Endothelial cell of umbilical vein (primary cell): ENCODE measurements around the gene KCNE4. TPM values are rescaled to one million over a fixed set of nuclear protein-coding genes. Genes with fewer than 3 reads are reported as not detected.

ENCODE experiments used
- BruUV-seq: library from RNA; stranded (reverse); fragments of 400-500 nt; replicated peaks from 2 replicates; lab custom pipeline; 2021; lab: Mats Ljungman, UMichigan
- CTCF ChIA-PET: fragments of 300-600, 350-600 bp; sonication (Branson Sonifier 250); formaldehyde crosslinking; loops from one replicate; lab custom pipeline; 2021; ENCODE audit warnings: antibody characterized with exemption, inconsistent platforms; lab: Charles Lee
- POLR2A ChIA-PET: fragments of 300-600, 350-600 bp; sonication (Branson Sonifier 250); formaldehyde crosslinking; loops from one replicate; lab custom pipeline; 2021; ENCODE audit warnings: antibody characterized with exemption, inconsistent platforms; lab: Charles Lee
- DNase-seq: peaks from one replicate; pipeline ENCODE4 v3.0.0-alpha.2; 2011; ENCODE audit warnings: low read depth, low spot score
- FAIRE-seq: peaks from 2 replicates; lab custom pipeline; 2011; peaks lifted over from hg19 to GRCh38; lab: Jason Lieb, UNC
- H2AFZ ChIP-seq: 2 replicates; pipeline ENCODE4 v1.6.0; 2012; ENCODE audit warnings: low read depth, low read length, control low read depth, inconsistent platforms
- H3K27ac ChIP-seq: 2 replicates; pipeline ENCODE4 v1.5.1; 2011; ENCODE audit warnings: low read depth, mild to moderate bottlenecking, control low read depth, low read length, moderate library complexity; ENCODE audit not compliant: insufficient read depth
- H3K27me3 ChIP-seq, 2 experiments: 2 replicates each; pipeline versions ENCODE4 v1.6.0 to v1.6.1; 2011; ENCODE audit warnings: low read length in 2 of 2, mixed read lengths in 1 of 2; ENCODE audit not compliant: control insufficient read depth in 2 of 2, insufficient read depth in 2 of 2
- H3K36me3 ChIP-seq, 2 experiments: 2 replicates in 1 of 2; 3 replicates in 1 of 2; pipeline ENCODE4 v1.5.1; 2011; ENCODE audit warnings: low read length in 2 of 2, mild to moderate bottlenecking in 1 of 2, moderate library complexity in 1 of 2; ENCODE audit not compliant: control insufficient read depth in 2 of 2, insufficient read depth in 2 of 2; ENCODE audit errors: extremely low read depth in 1 of 2
- H3K4me1 ChIP-seq: 3 replicates; pipeline ENCODE4 v1.5.1; 2011; ENCODE audit warnings: mild to moderate bottlenecking, low read length; ENCODE audit not compliant: control insufficient read depth, insufficient read depth; ENCODE audit errors: extremely low read depth
- H3K4me2 ChIP-seq: 2 replicates; pipeline ENCODE4 v1.6.1; 2011; ENCODE audit warnings: low read length, control low read depth, mixed read lengths; ENCODE audit not compliant: insufficient read depth
- H3K4me3 ChIP-seq, 3 experiments: fragments of 200-600 bp in 1 of 3; sonication (generic), shearing (Covaris generic) in 1 of 3; replicated peaks in 1 of 3; 2 replicates each; pipeline ENCODE4 v1.5.1; 2011 to 2016; ENCODE audit warnings: control low read depth in 3 of 3, low read length in 3 of 3, mild to moderate bottlenecking in 2 of 3, inconsistent platforms in 1 of 3, low read depth in 1 of 3, moderate library complexity in 1 of 3; ENCODE audit not compliant: insufficient read depth in 1 of 3
- H3K79me2 ChIP-seq: 2 replicates; pipeline ENCODE4 v1.6.0; 2012; ENCODE audit warnings: low read length, inconsistent platforms; ENCODE audit not compliant: control insufficient read depth, insufficient read depth
- H3K9ac ChIP-seq: replicated peaks from 2 replicates; pipeline ENCODE3; 2011; ENCODE audit warnings: low read length, control low read depth; ENCODE audit not compliant: insufficient read depth; ENCODE audit errors: extremely low read depth
- H3K9me1 ChIP-seq: replicated peaks from 3 replicates; pipeline ENCODE4 v1.6.0; 2011; ENCODE audit warnings: mild to moderate bottlenecking, low read length; ENCODE audit not compliant: control insufficient read depth, insufficient read depth; ENCODE audit errors: extremely low read depth
- H3K9me3 ChIP-seq: replicated peaks from 2 replicates; pipeline ENCODE4 v1.5.1; 2012; ENCODE audit warnings: low read length, inconsistent platforms; ENCODE audit not compliant: control insufficient read depth, insufficient read depth
- H4K20me1 ChIP-seq: replicated peaks from 2 replicates; pipeline ENCODE3; 2011; ENCODE audit warnings: mild to moderate bottlenecking, low read length; ENCODE audit not compliant: control insufficient read depth, insufficient read depth; ENCODE audit errors: extremely low read depth
- CTCF ChIP-seq, 2 donors: IDR thresholded peaks; 1 replicate in 1 of 2; 2 replicates in 1 of 2; pipeline ENCODE4 v1.5.1; 2011; ENCODE audit warnings: low read length in 2 of 2, mild to moderate bottlenecking in 2 of 2, moderate library complexity in 2 of 2, control low read depth in 1 of 2, inconsistent platforms in 1 of 2, low read depth in 1 of 2; ENCODE audit not compliant: insufficient read depth in 1 of 2; ENCODE audit errors: extremely low read depth in 1 of 2
- EZH2 ChIP-seq: IDR thresholded peaks from 2 replicates; pipeline ENCODE4 v1.6.1; 2012; ENCODE audit warnings: borderline replicate concordance, low read depth, mild to moderate bottlenecking, moderate library complexity, low read length, inconsistent platforms; ENCODE audit not compliant: severe bottlenecking
- MAX ChIP-seq: IDR thresholded peaks from 2 replicates; pipeline ENCODE4 v1.6.1; 2011; ENCODE audit not compliant: insufficient read depth, insufficient read length
- MYC ChIP-seq: IDR thresholded peaks from one replicate; pipeline ENCODE4 v1.6.1; 2011; ENCODE audit warnings: mild to moderate bottlenecking, low read depth, low read length
- dilution Hi-C: fragments of 300-500 bp; cut with MboI; formaldehyde crosslinking; loops from one replicate; pipeline ENCODE4 v1.15.0; 2019; ENCODE audit warnings: low sequenced_read_pairs; ENCODE audit not compliant: extremely low pct_ligation_motif_present
- intact Hi-C: fragments of 100-400 bp; cut with micrococcal nuclease; formaldehyde crosslinking; loops from one replicate; pipeline ENCODE4 v1.10.0; 2022
- polyA plus RNA-seq, 4 experiments: library from polyadenylated mRNA; depleted of rRNA in 3 of 4; stranded (reverse) in 3 of 4; unstranded in 1 of 4; fragments of >200 nt; gene quantifications; 2 replicates each; pipeline versions ENCODE4 v1.2.1 to v1.2.3, GENCODE V29; 2011 to 2012; ENCODE audit warnings: missing spikeins in 1 of 4
- total RNA-seq: library from RNA; stranded (reverse); gene quantifications from 2 replicates; pipeline ENCODE4 v1.2.3, GENCODE V29; 2021

KCNE4 gene
- total and polyA plus RNA-seq, 2 donors (not counting 3 experiments of a cell fraction or from before 2014, with no cell fraction given) = 0.01 TPM; not detected in 1

GRCh38 chr2:223044916-223045700 lies 6.9 kb upstream of the KCNE4 start:
- Histone ChIP-seq H3K4me3 (no peak overlapping the region), H3K27me3 (no peaks in the 10 kb centered on the region), H3K27ac (no peak overlapping the region), H3K9ac (no peak overlapping the region), H3K36me3 (no peaks in the 10 kb centered on the region), H3K4me1 (peaks cover 14% of the 10 kb centered on the region), H4K20me1 (no peaks in the 10 kb centered on the region), H2AFZ (no peak overlapping the region), H3K4me2 (no peak overlapping the region), H3K9me3 (no peaks in the 10 kb centered on the region), H3K9me1 (no peaks in the 10 kb centered on the region), H3K79me2 (no peaks in the 10 kb centered on the region)
- ChIA-PET POLR2A (no interaction called here), CTCF (no interaction called here)
- DNase-seq (no peak), FAIRE-seq (no peak)
- dilution Hi-C loops = no loop called here
- intact Hi-C loops = loop anchor here (5.0 kb wide), 1 partner anchor 67 kb away; no protein-coding TSS in a partner anchor
- BruUV-seq = no TSS peak
- TF ChIP-seq MAX (no peak), MYC (no peak), EZH2 (no peak)

GRCh38 chr2:223046470-223047040 lies 5.4 kb upstream of the KCNE4 start:
- TF ChIP-seq CTCF (IDR thresholded peaks at IDR 0.05; ENCODE audit: extremely low read depth in 1 of 2, insufficient read depth in 1 of 2, low read depth in 1 of 2, low read length in 2 of 2) = no peak
- H3K79me2 ChIP-seq = no peaks in the 10 kb centered on the region
- H2AFZ ChIP-seq = no peak overlapping the region
- H3K27me3 ChIP-seq = peaks cover 0 to 5% of the 10 kb centered on the region in 2 experiments
- no peaks in the 10 kb centered on the region for H3K9me3 ChIP-seq
- FAIRE-seq (no peak), DNase-seq (no peak)
- H3K27ac ChIP-seq = no peak overlapping the region
- intact Hi-C loops (no loop called here), dilution Hi-C loops (no loop called here)
- no TSS peak for BruUV-seq
- H3K36me3 ChIP-seq = no peaks in the 10 kb centered on the region
- no peak overlapping the region for H3K4me2 ChIP-seq
- POLR2A ChIA-PET = no interaction called here
- H4K20me1 ChIP-seq = no peaks in the 10 kb centered on the region
- CTCF ChIA-PET = interaction anchor here (1.0 kb wide), 1 partner anchor 84 kb away, joined by 3 read pairs; no protein-coding TSS in a partner anchor
- H3K4me3 ChIP-seq = no peak overlapping the region
- peaks cover 14% of the 10 kb centered on the region for H3K4me1 ChIP-seq
- H3K9ac ChIP-seq = no peak overlapping the region
- no peaks in the 10 kb centered on the region for H3K9me1 ChIP-seq
